HG03457 (cell line): Measurements from ENCODE around the gene CELA2B.
"Not testable (repeated sequence)": the region's sequence is repeated elsewhere in the genome, so short reads cannot be mapped to it uniquely, and the experiment has no call there.

Experiments
- ATAC-seq: cut with Tn5 transposase; IDR thresholded peaks from one replicate; pipeline ENCODE4 v1.9.1; 2021; ENCODE audit warnings: moderate number of reproducible peaks; ENCODE audit not compliant: unreplicated experiment

The CELA2B gene

DNA sequence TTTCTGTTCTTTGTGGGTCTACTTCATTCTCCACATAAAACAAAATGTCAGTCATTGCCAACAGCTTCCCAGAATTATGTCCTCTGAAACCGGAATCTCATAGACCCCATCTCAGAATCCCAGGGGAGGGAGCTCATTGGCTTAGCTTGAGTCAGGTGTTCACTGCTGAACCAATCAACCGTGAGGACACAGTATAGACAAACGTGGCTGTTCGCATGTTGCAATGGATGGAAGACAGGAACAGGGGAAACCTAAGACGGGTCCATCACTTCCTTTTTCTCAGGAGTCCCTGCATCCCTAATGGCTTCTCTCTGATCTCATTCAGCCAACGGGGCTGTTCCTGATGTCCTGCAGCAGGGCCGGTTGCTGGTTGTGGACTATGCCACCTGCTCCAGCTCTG, 10.2 kb upstream of the CELA2B start:
- ATAC-seq, result no peak

DNA sequence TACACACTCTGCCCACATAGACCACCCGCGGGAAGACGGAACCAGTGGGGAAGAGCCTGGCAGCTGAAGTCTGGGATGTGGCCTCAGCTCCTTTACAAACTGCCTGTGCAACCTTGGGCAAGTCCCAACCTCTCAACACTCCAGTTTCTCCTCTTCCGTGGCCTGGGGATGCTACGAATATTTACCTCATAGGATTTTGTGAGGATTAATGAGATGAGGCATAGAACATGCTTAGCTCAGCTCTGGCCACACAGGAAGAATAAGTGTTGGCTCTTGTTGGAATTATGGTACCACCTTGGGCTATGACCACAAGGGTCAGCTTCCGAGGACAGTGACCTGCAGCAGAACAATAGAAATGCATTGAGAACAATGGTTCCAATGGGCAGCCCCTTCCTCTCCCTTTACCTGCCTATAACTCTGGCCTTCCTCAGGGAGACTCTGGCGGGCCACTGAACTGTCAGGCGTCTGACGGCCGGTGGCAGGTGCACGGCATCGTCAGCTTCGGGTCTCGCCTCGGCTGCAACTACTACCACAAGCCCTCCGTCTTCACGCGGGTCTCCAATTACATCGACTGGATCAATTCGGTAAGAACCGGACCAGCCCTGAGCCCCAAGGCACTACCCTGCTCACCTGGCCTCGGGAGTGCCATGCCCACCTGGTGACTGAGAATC, 8.8 kb upstream of the CELA2B start:
- ATAC-seq, result not testable (repeated sequence)

DNA sequence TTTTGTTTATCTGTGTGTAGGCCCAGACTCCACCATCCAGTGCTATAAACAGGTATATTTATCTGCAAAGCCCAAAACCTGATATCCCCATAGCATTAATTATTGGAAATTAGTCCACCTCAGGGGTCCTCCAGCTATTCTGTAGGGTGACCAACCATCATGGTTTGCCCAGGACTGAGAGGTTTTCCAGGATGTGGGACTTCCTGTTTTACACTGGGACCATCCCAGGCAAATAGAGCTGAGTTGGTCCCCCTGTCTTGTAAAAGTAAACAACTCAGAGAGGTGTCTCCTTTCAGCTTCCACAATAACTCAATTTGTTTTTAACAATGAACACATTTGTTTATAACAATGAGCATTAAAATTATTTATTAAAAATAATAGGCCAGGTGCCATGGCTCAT, 7.8 kb upstream of the CELA2B start:
- ATAC-seq, result no peak

DNA sequence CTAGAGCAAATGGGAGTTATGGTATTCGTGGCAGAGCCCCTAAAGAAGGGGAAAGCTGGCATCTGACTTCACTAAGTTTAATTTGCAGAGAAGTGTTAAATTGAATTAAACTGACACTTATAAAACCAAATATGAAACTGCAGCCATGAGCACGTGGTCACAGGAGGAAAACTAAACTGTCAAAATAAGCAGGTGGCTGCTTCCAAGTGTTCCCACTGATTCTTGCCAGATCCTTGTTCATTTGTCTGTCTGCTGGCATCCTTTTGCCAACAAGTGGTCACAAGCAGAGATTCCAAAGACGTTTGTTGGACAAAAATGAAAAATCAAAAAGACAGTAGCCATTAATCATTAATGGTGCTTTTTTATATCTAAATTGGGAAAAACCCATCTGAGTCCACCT, 6.5 kb upstream of the CELA2B start:
- ATAC-seq, result no peak

DNA sequence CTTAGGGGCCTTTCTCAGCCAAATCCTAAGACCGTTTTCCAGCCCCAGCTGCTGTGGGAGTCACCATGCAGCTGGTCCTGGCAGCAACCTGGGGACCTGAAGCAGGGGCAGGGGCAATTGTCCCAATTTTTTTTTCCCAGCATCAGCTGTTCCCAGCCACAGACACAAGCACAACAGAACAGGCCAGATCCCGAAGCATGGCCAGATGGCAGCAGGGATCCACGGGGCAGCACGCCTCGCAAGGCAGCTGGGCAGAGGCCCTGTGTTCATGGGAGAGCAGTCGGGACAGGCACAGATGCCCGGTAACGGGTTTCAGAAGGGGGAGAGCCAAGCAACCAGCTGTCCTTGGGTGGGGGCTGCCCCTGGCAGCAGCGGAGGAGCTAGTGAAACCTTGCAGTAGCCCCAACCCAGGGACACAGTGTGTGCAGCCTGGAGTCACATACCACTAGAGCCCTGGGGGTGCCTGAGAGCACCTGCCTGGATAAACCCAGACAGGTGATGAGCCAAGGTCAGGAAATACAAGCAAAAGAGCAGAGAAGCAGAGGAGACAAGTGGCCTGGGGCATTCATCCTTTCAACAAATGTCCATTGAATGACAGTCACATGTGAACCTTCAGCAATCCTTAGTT, 6.0 kb upstream of the CELA2B start:
- not testable (repeated sequence) for ATAC-seq

DNA sequence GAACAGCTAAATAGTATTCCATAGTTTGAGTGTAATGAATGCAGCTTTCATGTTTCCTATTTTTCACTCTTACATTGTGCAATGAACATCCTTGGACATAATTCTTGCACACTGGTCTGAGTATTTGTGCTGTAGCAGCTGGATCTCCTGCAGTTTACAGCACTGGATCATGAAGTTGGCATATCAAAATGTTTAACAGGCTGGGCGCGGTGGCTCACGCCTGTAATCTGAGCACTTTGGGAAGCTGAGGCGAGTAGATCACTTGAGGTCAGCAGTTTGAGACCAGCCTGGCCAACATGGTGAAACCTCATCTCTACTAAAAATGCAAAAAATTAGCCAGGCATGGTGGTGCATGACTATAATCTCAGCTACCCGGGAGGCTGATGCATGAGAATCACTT, 4.8 kb upstream of the CELA2B start:
- not testable (repeated sequence) for ATAC-seq

DNA sequence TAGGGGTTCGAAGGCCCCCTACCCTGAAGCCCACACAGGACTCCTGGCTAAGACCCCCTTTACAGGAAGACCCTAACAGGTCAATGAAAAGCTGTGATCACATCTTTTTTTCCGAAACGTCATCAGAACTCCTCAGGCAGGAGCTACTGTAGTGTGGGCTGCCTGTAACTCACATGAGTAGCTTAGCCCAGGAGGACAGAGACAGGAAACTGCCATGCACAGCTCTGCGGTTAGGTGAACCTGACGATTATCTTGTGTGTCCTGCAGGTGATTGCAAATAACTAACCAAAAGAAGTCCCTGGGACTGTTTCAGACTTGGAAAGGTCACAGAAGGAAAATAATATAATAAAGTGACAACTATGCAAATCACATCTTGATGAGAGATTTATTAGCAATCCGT, 4.2 kb upstream of the CELA2B start:
- not testable (repeated sequence) for ATAC-seq

DNA sequence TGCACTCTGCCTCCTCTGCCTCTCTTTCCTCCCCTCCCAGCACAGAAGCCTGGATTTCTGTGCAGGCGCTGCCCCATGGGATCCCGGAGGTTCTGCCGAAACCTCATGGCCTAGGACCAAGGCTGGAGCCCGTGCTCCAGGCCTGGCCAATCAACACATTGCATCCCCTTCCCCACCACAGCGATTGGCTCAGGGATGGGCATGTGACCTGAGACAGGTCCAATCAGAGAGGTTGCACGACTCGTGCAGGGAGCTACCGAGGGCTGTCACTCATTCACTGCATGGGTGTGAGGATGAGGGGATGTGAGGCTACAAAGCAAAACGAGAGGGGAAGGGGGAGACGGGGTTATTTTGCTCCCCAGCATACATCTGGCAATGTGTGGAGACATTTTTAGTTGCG, 3.3 kb upstream of the CELA2B start:
- no peak for ATAC-seq

DNA sequence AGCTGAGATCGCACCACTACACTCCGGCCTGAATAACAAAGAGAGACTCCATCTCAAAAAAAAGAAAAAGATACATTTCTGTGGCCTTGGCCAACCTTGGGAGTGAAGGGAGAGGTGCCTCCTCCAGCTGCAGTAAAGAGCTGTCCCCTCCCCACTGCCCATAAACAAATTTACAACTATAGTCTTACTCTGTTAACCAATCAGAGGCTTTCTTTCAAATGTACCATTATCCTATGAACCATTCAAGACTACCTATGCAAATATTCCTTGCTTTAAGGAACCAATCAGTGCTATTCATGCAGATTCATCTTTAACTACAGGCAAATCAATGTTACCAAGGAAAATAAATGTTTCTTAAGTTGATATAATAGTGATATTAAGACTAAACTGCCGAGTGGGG, 1.0 kb downstream of the CELA2B start:
- ATAC-seq, result no peak

DNA sequence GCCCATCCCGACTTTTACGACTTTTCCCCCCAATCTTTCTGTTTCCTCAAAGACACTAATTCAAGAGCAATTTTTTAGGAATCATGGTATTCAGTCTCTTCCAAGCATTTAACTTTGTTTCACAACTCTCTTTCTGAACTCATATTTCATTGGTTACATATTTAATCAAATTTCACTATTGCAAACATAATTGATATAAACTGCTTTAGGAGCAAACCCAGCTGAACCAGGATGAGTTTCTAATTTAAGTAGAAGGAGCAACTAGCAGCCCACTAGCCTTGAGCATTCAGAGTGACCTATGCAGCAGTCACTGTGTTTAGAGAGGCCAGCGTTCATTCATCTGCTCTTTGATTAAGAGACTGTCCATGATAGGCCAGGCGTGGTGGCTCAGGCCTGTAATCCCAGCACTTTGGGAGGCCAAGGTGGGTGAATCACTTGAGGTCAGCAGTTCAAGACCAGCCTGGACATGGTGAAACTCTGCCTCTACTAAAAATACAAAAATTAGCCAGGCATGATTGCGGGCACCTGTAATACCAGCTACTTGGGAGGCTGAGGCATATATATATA, 1.8 kb downstream of the CELA2B start:
- ATAC-seq, result no peak

DNA sequence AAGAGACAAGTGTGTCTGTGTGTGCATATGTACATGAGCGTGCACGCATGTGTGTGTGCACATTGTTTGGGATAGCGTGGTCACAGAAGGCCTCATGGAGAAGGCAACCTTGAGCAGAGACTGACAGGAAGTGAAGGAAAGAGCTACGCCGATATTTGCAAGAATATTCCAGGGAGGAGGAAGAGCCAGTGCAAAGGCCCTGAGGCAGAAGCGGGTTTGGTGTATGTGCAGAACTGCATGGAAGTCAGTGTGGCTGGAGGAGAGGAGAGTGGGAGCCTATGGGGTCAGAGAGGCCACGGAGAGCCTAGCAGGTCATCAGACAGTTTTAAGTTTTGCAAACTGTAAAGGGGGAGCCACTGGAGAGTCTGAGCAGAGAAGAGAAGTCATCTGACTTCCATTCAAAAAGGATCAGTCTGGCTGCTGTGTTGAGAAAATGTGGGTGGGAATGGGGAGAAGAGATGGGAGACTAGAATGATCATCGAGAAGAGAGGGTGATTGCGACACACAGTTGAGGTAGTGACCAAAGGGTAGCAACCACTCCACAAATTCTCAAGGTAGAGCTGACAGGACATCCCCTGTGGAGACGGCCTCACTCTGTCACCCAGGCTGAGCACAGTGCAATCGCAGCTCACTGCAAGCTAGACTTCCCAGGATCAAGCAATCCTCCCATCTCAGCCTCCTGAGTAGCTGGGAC, 3.9 kb downstream of the CELA2B start:
- ATAC-seq, result no peak

DNA sequence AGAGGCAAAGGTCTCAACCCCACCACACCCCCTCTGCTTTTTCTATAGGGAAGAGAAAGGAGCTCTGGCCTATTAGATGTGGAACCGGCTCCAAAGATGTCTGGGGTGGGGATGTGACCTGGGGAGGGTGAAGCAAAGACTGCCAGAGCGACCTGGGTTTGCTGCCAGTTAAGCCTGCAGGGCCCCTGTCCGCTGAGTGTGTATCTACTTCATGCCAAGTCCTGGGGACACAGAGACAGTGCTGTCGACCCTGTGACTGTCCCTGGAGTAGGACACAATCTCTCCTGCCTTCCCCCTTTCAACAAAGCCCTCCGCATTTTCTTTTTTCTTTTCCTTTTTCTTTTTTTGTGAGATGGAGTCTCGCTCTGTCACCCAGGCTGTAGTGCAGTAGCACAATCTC, 6.6 kb downstream of the CELA2B start:
- not testable (repeated sequence) for ATAC-seq

DNA sequence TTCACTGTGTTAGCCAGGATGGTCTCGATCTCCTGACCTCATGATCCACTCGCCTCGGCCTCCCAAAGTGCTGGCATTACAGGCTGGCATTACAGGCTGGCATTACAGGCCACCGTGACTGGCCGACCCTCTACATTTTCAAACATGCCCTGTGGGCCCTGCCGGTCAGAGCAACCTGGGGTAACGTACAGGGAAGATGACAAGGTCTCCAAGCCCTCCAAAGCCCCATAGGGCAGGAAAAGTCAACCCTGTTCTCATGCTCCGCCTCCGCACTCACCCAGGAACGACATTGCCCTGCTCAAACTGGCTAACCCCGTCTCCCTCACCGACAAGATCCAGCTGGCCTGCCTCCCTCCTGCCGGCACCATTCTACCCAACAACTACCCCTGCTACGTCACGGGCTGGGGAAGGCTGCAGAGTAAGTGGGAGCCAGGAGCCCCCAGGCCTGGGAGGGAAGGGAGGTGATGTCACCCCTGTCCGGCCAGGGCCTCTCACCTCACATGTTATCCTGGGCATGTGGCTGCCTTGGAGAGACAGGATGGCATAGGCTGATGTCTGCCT, 7.2 kb downstream of the CELA2B start:
- not testable (repeated sequence) for ATAC-seq

DNA sequence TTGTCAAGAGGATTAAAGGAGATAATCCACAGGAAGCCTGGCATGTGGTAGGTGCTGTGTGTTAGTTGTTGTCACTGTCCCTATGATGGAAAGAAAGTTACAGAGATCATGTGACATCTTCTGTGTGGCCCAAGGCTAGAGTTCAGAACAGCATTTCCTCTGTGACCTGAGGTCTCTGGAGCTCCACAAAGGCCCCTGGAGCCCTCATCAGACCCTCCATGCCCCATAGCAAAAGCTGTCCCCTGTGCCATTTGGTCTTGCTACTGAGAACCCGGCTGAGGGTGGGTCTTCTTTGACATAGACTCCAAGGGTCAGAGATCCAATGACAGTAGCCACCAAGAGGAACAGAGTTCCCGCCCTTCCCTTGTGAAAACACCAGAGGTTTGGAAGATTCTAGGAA, 8.1 kb downstream of the CELA2B start:
- ATAC-seq, result no peak

DNA sequence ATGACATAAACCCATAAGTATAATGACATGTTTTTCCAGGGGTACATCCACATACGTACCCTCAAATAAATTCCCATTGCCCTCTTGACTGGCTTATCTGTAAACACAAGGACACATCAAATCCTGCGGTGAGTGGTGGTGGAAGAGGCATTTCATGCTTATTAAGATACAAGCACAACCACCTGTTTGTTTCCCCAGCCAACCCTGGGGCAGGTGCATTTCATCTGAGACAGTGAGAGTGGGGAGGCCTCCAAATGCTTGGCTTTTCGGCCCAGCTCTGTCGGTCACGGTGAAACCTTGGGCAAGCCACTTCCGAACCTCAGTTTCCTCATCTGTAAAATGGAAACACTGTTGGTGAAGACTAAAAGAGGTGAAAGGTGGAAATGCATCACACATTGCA, 8.5 kb downstream of the CELA2B start:
- not testable (repeated sequence) for ATAC-seq

DNA sequence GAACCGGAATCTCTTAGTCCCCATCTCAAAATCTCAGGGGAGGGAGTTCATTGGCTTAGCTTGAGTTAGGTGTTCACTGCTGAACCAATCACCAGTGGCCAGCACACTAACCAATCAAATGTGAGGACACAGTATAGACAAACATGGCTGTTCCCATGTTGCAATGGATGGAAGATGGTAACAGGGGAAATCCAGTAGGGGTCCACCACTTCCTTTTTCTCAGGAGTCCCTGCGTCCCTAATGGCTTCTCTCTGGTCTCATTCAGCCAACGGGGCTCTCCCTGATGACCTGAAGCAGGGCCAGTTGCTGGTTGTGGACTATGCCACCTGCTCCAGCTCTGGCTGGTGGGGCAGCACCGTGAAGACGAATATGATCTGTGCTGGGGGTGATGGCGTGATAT, 9.7 kb downstream of the CELA2B start:
- ATAC-seq, result no peak

DNA sequence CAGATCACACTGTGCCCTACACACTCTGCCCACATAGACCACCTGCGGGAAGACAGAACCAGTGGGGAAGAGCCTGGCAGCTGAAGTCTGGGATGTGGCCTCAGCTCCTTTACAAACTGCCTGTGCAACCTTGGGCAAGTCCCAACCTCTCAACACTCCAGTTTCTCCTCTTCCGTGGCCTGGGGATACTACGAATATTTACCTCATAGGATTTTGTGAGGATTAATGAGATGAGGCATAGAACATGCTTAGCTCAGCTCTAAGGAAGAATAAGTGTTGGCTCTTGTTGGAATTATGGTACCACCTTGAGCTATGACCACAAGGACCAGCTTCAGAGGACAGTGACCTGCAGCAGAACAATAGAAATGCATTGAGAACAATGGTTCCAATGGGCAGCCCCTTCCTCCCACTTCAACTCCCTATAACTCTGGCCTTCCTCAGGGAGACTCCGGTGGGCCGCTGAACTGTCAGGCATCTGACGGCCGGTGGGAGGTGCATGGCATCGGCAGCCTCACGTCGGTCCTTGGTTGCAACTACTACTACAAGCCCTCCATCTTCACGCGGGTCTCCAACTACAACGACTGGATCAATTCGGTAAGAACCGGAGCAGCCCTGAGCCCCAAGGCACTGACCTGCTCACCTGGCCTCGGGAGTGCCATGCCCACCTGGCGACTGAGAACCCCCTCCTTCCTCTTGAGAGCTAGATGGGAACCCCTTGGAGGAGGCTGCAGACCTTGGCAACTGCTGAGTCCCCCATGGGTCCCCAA, 11.1 kb downstream of the CELA2B start:
- not testable (repeated sequence) for ATAC-seq

DNA sequence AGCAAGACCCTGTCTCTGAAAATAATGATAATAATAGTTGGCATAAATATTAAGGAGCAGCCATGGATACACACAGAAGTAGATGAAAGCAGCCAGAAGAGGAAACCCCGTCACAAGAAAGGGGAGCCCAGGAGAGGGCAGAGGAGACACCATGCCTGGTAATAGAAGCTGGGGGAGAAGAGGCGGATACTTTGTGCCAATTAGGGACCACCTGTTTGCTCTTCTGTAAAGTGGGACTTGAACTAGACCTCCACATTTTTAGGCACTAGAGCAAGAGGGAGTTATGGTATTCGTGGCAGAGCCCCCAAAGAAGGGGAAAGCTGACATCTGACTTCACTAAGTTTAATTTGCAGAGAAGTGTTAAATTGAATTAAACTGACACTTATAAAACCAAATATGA, 12.5 kb downstream of the CELA2B start:
- no peak for ATAC-seq

DNA sequence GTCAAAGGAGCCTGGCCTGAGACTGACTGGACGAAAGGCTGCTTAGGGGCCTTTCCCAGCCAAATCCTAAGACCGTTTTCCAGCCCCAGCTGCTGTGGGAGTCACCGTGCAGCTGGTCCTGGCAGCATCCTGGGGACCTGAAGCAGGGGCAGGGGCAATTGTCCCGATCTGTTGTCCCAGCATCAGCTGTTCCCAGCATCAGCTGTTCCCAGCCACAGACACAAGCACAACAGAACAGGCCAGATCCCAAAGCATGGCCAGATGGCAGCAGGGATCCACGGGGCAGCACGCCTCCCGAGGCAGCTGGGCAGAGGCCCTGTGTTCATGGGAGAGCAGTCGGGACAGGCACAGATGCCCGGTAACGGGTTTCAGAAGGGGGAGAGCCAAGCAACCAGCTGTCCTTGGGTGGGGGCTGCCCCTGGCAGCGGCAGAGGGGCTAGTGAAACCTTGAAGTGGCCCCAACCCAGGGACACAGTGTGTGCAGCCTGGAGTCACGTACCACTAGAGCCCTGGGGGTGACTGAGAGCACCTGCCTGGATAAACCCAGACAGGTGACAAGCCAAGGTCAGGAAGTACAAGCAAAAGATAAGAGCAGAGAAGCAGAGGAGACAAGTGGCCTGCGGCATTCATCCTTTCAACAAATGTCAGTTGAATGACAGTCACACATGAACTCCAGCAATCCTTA, 13.3 kb downstream of the CELA2B start:
- ATAC-seq, result no peak

DNA sequence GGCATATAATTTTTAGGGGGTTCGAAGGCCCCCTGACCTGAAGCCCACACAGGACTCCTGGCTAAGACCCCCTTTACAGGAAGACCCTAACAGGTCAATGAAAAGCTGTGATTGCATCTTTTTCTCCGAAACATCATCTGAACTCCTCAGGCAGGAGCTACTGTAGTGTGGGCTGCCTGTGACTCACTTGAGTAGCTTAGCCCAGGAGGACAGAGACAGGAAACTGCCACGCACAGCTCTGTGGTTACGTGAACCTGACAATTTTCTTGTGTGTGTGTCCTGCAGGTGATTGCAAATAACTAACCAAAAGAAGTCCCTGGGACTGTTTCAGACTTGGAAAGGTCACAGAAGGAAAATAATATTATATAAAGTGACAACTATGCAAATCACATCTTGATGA, 15.1 kb downstream of the CELA2B start:
- not testable (repeated sequence) for ATAC-seq
